HG02970 (cell line): ENCODE results near the gene ARMC8.

Experiments used
- ATAC-seq: cut with Tn5 transposase; IDR thresholded peaks from one replicate; pipeline ENCODE4 v1.9.1; 2021; ENCODE audit warnings: mild to moderate bottlenecking, moderate library complexity, moderate number of reproducible peaks; ENCODE audit not compliant: unreplicated experiment, low FRiP score

Gene ARMC8

GRCh38 chr3:138338811-138339210, 151.7 kb downstream of the ARMC8 start:
- ATAC-seq, result no peak

GRCh38 chr3:138340511-138340910, 153.4 kb downstream of the ARMC8 start:
- ATAC-seq, result no peak

- no peak for ATAC-seq
These were observed 157.7 kb downstream of the ARMC8 start for GRCh38 chr3:138344754-138345153.
